ENCODE results near the gene LGMN. TPM values are rescaled to one million over a fixed set of nuclear protein-coding genes. Genes with fewer than 3 reads are reported as not detected.

The LGMN gene
- total and polyA plus RNA-seq, 2 of the 8 experiments (the other 6 are each of a cell fraction or from before 2014, with no cell fraction given): 57.4 to 83.4 TPM

DNA sequence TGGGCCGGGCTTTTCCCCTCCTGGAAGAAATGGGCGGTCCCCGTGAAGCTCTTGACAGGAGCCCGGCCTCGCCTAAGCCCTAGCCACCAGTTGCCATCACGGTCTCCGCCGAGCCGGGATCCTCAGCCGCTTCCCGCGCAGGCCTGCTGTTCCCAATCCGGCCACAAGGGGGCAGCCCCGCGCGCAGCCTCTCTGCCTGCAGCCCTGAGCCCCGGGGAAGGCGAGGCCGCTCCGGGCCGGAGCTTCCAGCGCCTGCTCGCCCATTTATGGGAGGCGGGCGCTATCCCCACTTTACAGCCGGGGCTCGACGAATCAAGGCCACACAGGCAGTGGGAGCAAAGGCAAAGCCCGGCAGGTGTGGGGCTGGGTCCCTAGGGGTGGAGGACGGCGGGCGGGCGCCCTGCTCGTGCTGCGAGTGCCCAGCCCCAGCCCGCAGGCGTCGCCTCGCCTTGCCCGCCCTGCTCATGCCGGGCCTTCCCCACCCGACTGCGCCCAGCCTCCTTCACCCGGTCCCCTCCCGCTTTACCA is 61.5 kb downstream of the LGMN start:
- peak overlapping the region; percentile 38; the same call in 1 of the 2 replicates for H2AFZ ChIP-seq (ENCODE audit: low read length)
- no peak overlapping the region; a peak in 1 of 7 replicates for H3K9ac ChIP-seq (replicated peaks in 1 of 4; ENCODE audit: extremely low read depth in 1 of 4, low read depth in 3 of 4, low read length in 3 of 4)
- H3K4me3 ChIP-seq (ENCODE audit: extremely low read depth in 1 of 4, insufficient read depth in 2 of 4, low read depth in 3 of 4, low read length in 4 of 4): peak overlapping the region; percentile 33 to 68 (median 44)
- no peak for TF ChIP-seq SRF (IDR thresholded peaks at IDR 0.05; ENCODE audit: low read depth, low read length)
- no peak; the same call in 1 of the 2 replicates for TF ChIP-seq RBBP5 (IDR thresholded peaks at IDR 0.05; ENCODE audit: borderline replicate concordance, low read depth, low read length)
- no peak for TF ChIP-seq CTBP2 (IDR thresholded peaks at IDR 0.05; ENCODE audit: borderline replicate concordance, insufficient read depth, insufficient read length, low read length)
- no peak for TF ChIP-seq ZNF274 (IDR thresholded peaks at IDR 0.05; ENCODE audit: borderline replicate concordance, extremely low read depth, low read length)
- TF ChIP-seq NRF1 (IDR thresholded peaks at IDR 0.05; ENCODE audit: low read depth, low read length): no peak
- TF ChIP-seq, protein P1, sequence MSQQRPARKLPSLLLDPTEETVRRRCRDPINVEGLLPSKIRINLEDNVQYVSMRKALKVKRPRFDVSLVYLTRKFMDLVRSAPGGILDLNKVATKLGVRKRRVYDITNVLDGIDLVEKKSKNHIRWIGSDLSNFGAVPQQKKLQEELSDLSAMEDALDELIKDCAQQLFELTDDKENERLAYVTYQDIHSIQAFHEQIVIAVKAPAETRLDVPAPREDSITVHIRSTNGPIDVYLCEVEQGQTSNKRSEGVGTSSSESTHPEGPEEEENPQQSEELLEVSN (IDR thresholded peaks at IDR 0.05): peak; percentile 85
- TF ChIP-seq GTF2F1 (IDR thresholded peaks at IDR 0.05; ENCODE audit: borderline replicate concordance, low read depth, low read length): no peak
- TF ChIP-seq SP2 (IDR thresholded peaks at IDR 0.05; ENCODE audit: low read length): no peak
- no peak for TF ChIP-seq SAP30 (IDR thresholded peaks at IDR 0.05; ENCODE audit: insufficient read depth, insufficient replicate concordance, low read length)
- no peak for TF ChIP-seq CBX5 (IDR thresholded peaks at IDR 0.05; ENCODE audit: low read depth, low read length)
- TF ChIP-seq TCF12 (IDR thresholded peaks at IDR 0.05; ENCODE audit: low read depth, low read length): no peak

More for the DNA sequence above, 61.5 kb downstream of the LGMN start:
- Histone ChIP-seq H3K9me3 (ENCODE audit: insufficient read depth in 2 of 2, low read depth in 1 of 2, low read length in 1 of 2) (no peaks in the 10 kb centered on the region), H2AK5ac (ENCODE audit: low read depth, low read length) (no peak overlapping the region), H3K27ac (ENCODE audit: low read depth, low read length) (no peak overlapping the region), H4K8ac (ENCODE audit: extremely low read depth, insufficient read depth, low read length) (peak overlapping the region; percentile 88; the same call in 1 of the 2 replicates), H3K36me3 (ENCODE audit: control insufficient read depth in 2 of 4, insufficient read depth in 4 of 4, low read length in 3 of 4) (no peaks in the 10 kb centered on the region), H2BK15ac (ENCODE audit: low read length) (no peak overlapping the region), H2BK120ac (replicated peaks; ENCODE audit: low read depth, low read length) (no peak overlapping the region), H4K20me1 (replicated peaks in 1 of 2; ENCODE audit: control insufficient read depth in 1 of 2, insufficient read depth in 2 of 2, low read length in 2 of 2) (peaks cover 0 to 2% of the 10 kb centered on the region in 2 experiments), H2BK12ac (ENCODE audit: low read depth, low read length) (peak overlapping the region; percentile 39; the same call in 1 of the 2 replicates), H3K18ac (ENCODE audit: extremely low read depth, low read length) (peak overlapping the region; percentile 48; the same call in 1 of the 2 replicates), H4K91ac (replicated peaks; ENCODE audit: insufficient read length, low read length) (no peak overlapping the region), H2BK20ac (ENCODE audit: low read length) (no peak overlapping the region), H3K4ac (replicated peaks; ENCODE audit: insufficient read length, low read depth, low read length) (no peak overlapping the region), H3K23ac (ENCODE audit: insufficient read length) (no peak overlapping the region), H3K4me2 (ENCODE audit: insufficient read depth in 1 of 2, low read depth in 2 of 2, low read length in 2 of 2) (peak overlapping the region; percentile 53 to 99), H3K23me2 (ENCODE audit: low read depth, low read length) (peaks cover 12% of the 10 kb centered on the region; the same call in 1 of the 2 replicates), H3K4me1 (replicated peaks in 1 of 4; ENCODE audit: control insufficient read depth in 3 of 4, insufficient read depth in 4 of 4, low read length in 3 of 4) (peaks cover 0 to 9% (median 3%) of the 10 kb centered on the region in 4 experiments; a peak in 4 of 7 replicates), H2BK5ac (ENCODE audit: low read depth, low read length) (no peak overlapping the region), H3K27me3 (replicated peaks in 1 of 4; ENCODE audit: control insufficient read depth in 3 of 4, extremely low read depth in 1 of 4, insufficient read depth in 3 of 4, low read length in 3 of 4) (peaks cover 10 to 21% (median 20%) of the 10 kb centered on the region in 4 experiments; a peak in 6 of 7 replicates), H3K14ac (ENCODE audit: insufficient read length) (no peak overlapping the region), H4K5ac (ENCODE audit: insufficient read length, low read depth, low read length) (no peak overlapping the region), H3K56ac (replicated peaks; ENCODE audit: insufficient read length, low read depth, low read length) (peak overlapping the region; percentile 46), H3K79me1 (ENCODE audit: low read depth, low read length) (no peaks in the 10 kb centered on the region), H3K79me2 (ENCODE audit: control insufficient read depth in 1 of 2, insufficient read depth in 2 of 2, low read length in 2 of 2) (no peaks in the 10 kb centered on the region)
- 3% methylated on average over 29 of the region's 45 CpGs; no CpG with 5 or more reads in 1 of the 2 experiments for WGBS, 2 experiments (ENCODE audit: extremely low coverage in 1 of 2, insufficient coverage in 1 of 2, insufficient read length in 1 of 2, insufficient replicate concordance in 2 of 2, low coverage in 1 of 2, low lambda C conversion rate in 2 of 2, missing lambda C conversion rate in 1 of 2)
- POLR2A ChIA-PET (ENCODE audit: partially characterized antibody): interaction anchor here (1.2 kb wide), 1 partner anchor 35 kb away, joined by 5 read pairs; no protein-coding TSS in a partner anchor
- DNase-seq (ENCODE audit: low read depth in 1 of 2, low spot score in 2 of 2) (peak; percentile 66 to 99), FAIRE-seq (no peak)
- CTCF ChIA-PET (ENCODE audit: partially characterized antibody): interaction anchor here (0.6 to 4.0 kb wide), 34 partner anchors 8 to 1993 kb away, joined by 3 to 31 read pairs (median 4); partner anchors contain the start of gene LGMN

Measured in H1 (cell line).